GM19324 (cell line): ENCODE results near the gene BACH2.

Experiments used
- ATAC-seq: cut with Tn5 transposase; IDR thresholded peaks from one replicate; pipeline ENCODE4 v1.9.1; 2021; ENCODE audit warnings: mild to moderate bottlenecking, moderate library complexity; ENCODE audit not compliant: unreplicated experiment, low FRiP score

The BACH2 gene

GRCh38 chr6:89956182-89956581 lies 340.5 kb downstream of the BACH2 start:
- ATAC-seq, result no peak

GRCh38 chr6:89955364-89955763 lies 341.3 kb downstream of the BACH2 start:
- no peak for ATAC-seq

- ATAC-seq, result no peak
Observed at GRCh38 chr6:89954721-89955148, 341.9 kb downstream of the BACH2 start.

GRCh38 chr6:89952686-89953085 lies 344.0 kb downstream of the BACH2 start:
- ATAC-seq, result no peak

GRCh38 chr6:89952105-89952671 lies 344.5 kb downstream of the BACH2 start:
- no peak for ATAC-seq

- no peak for ATAC-seq
Observed at GRCh38 chr6:89951574-89952104, 345.0 kb downstream of the BACH2 start.

GRCh38 chr6:89950879-89951391 lies 345.7 kb downstream of the BACH2 start:
- ATAC-seq, result no peak

- no peak for ATAC-seq
Observed at GRCh38 chr6:89950446-89950845, 346.2 kb downstream of the BACH2 start.

GRCh38 chr6:89948876-89949275 lies 347.8 kb downstream of the BACH2 start:
- no peak for ATAC-seq

- ATAC-seq, result no peak
Observed at GRCh38 chr6:89944826-89945407, 351.7 kb downstream of the BACH2 start.

GRCh38 chr6:89944181-89944755 lies 352.4 kb downstream of the BACH2 start:
- ATAC-seq, result no peak

GRCh38 chr6:89942601-89943000 lies 354.0 kb downstream of the BACH2 start:
- ATAC-seq, result no peak

- no peak for ATAC-seq
Observed at GRCh38 chr6:89941763-89942497, 354.7 kb downstream of the BACH2 start.

- ATAC-seq, result no peak
Observed at GRCh38 chr6:89941031-89941762, 355.4 kb downstream of the BACH2 start.

- ATAC-seq, result peak; percentile 63
Observed at GRCh38 chr6:89940225-89941027, 356.2 kb downstream of the BACH2 start.

- ATAC-seq, result no peak
Observed at GRCh38 chr6:89939144-89939543, 357.5 kb downstream of the BACH2 start.

GRCh38 chr6:89938014-89938413 lies 358.6 kb downstream of the BACH2 start:
- no peak for ATAC-seq

GRCh38 chr6:89936177-89936576 lies 360.5 kb downstream of the BACH2 start:
- no peak for ATAC-seq

- ATAC-seq, result no peak
Observed at GRCh38 chr6:89934685-89935366, 361.8 kb downstream of the BACH2 start.
